Activated CD8-positive, alpha-beta memory T cell treated with anti-CD3 and anti-CD28 coated beads, Interleukin-2, amount 50 U/mL, for 4 hours (primary cell): ENCODE data around the gene MLX.
"Not testable (repeated sequence)": the region's sequence is repeated elsewhere in the genome, so short reads cannot be mapped to it uniquely, and the experiment has no call there.

Source experiments
- DNase-seq: peaks from one replicate; pipeline ENCODE4 v3.0.0-alpha.2; 2020

Gene MLX

DNA sequence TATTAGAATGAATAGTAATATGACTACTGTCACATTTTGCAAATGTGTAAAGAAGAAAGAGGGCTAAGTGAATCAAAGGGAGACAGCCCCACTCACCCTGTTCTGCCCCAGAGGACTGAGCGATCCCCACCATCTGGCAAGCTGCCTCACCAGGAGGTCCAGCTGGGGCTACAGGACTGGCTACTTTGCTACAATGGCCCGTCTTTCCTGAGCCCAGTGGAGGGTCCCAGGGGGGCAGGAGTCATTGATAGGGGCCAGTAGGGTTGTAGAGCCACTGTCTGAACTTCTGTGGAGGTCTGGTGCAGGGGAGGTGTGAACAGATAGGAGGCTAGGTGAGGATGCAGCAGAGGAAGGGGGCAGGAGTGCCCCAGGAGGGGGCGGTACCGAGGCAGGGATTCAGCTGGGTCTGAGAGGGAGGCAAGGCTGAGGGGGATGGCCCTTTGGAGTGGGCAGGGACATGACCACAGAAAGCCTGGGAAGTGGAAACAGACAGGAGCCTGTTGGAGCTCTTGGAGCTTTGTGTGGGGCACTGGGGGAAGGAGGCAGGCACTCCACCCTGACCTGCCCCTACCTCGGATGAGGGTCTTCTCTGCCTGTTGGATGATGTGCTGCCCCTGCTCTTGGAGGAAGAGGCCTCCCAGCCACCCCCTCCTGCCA lies 10.8 kb upstream of the MLX start:
- not testable (repeated sequence) for DNase-seq

DNA sequence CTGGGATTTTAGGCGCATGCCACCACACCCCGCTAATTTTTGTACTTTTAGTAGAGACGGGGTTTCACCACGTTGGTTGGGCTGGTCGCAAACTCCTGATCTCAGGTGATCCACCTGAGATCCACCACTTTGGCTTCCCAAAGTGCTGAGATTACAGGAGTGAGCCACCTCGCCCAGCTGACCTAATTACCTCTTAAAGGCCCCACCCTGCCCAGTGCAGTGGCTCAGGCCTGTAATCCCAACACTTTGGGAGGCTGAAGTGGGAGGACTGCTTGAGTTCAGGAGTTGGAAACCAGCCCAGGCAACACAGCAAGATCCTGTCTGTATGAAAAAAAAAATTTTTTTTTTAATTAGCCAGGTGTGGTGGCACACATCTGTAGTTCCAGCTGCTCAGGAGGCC lies 7.8 kb upstream of the MLX start:
- no peak for DNase-seq

DNA sequence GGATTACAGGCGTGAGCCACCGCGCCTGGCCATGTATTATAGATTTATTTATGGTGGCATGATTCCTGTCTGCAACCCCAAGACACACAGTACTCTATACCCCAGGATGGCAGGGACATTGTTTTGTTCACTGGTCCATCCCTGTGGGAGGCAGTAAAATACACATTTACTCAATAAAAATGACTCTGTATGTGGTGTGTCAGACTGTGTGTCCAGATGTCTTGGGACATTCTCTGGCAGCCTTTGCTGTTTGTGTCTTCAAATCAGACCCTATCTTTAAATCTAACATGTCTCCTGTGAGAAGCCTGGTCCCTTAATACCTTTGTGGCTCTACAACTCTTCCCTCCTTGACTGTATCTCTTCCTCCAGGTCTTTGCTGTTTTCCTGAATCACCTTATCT lies 6.7 kb upstream of the MLX start:
- DNase-seq = no peak

DNA sequence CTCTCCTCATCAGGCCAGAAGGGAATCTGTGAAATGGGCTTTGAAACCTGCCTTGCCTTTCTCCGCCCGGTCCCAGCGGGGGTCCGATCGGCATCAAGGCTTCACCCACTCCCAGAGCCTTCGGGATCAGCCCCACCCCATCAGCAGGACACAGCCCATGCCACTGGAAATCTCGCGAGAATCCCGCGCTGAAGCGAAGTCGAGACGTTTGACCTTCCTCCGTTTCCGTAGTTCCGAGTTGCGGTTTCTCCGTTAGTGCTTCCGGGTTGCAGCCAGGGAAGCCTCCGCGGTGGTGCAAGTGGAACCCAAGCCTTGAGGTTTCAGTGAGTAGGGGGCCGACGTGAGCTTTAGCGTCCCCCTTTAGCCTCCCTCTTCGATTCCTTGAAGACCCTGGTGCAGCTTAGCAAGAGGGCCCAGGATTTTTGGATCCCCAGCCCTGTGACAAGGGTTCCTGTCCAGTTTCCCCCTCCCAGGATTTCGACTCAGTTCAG lies 5.0 kb upstream of the MLX start, which contains the start of gene COASY:
Gene COASY, plus strand, starts transcription at position 252 of the 491 bp plus-strand sequence. CDS start 475 bp downstream, outside the sequence.
- DNase-seq = peak; percentile 90

DNA sequence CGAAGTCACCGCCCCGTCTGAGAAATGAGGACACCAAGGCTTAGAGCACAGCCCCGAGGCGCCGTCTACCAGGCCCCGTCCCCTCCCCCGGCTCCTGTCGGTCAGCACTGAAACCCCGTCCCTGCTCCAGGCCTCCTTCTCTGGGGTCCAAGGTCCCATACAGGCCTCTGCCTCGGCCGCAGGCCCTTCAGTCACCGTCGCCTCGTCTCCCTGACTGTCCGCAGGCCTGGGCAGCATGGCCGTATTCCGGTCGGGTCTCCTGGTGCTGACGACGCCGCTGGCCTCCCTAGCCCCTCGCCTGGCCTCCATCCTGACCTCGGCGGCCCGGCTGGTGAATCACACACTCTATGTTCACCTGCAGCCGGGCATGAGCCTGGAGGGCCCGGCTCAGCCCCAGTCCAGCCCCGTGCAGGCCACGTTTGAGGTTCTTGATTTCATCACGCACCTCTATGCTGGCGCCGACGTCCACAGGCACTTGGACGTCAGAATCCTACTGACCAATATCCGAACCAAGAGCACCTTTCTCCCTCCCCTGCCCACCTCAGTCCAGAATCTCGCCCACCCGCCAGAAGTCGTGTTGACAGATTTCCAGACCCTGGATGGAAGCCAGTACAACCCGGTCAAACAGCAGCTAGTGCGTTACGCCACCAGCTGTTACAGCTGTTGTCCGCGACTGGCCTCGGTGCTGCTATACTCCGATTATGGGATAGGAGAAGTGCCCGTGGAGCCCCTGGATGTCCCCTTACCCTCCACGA lies 4.3 kb upstream of the MLX start:
- DNase-seq = no peak

DNA sequence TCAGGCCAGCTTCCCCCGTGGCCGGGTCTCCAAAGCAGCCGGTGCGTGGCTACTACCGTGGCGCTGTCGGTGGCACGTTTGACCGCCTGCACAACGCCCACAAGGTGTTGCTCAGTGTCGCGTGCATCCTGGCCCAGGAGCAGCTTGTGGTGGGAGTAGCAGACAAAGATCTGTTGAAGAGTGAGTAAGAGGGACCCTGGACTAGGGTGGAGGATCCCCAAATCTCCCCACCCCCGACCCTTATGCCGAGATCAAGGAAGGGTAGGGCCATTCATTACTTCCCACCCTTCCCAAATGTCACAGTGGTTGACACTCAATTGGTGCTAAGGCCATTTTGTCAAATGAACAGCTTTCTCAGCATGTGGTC lies 3.8 kb upstream of the MLX start:
- no peak for DNase-seq

DNA sequence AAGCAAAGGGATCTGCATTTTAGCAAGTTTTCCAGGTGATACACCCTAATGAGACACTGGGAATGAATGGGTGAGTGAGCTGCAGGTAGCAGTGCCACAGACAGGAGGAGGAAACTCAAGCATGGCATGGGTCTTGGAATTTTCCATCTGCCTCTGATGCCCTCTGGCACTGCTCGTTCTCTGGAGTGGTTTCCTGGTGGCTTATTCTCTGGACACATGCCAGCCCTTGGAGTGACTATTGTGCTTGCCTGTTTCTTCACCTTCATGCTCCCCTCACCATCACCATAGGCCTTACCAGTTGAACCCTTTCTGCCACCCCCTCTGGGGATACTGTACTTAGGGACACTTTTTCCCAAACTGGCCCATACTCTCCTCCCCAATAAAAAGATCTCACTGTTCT lies 3.4 kb upstream of the MLX start:
- DNase-seq = no peak

DNA sequence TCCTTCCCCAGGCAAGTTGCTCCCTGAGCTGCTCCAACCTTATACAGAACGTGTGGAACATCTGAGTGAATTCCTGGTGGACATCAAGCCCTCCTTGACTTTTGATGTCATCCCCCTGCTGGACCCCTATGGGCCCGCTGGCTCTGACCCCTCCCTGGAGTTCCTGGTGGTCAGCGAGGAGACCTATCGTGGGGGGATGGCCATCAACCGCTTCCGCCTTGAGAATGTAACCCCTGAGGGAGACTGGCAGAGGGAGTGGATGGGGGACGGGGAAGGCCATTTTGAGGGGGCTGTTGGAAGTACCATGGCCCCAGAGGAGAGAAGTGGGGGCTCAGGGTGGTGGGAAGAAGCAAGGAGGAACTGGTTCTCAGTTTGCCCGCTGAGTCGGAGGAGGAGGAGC lies 3.0 kb upstream of the MLX start:
- no peak for DNase-seq

DNA sequence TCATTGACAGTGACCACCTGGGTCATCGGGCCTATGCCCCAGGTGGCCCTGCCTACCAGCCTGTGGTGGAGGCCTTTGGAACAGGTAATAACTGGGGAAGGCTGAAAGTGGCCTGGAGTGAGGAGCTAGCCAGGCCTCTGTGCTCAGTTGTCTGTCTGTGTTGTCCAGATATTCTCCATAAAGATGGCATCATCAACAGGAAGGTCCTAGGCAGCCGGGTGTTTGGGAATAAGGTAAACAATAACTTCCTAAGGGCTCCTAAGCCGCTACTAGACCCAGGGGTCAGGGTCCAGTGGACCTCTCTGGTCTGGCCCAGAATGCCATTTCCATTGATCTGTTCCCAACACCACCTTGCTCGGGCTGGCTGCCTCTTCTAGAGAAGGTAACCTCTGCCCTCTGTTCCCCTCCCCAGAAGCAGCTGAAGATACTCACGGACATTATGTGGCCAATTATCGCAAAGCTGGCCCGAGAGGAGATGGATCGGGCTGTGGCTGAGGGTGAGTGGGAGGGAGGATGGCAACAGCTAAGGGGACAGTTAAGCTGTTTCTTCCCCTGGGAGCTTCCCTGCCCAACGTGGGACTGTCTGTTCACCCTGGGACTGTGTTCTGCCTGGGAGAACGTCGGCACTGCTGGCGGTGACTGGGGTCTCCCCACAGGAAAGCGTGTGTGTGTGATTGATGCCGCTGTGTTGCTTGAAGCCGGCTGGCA lies 1.9 kb upstream of the MLX start:
- no peak for DNase-seq

DNA sequence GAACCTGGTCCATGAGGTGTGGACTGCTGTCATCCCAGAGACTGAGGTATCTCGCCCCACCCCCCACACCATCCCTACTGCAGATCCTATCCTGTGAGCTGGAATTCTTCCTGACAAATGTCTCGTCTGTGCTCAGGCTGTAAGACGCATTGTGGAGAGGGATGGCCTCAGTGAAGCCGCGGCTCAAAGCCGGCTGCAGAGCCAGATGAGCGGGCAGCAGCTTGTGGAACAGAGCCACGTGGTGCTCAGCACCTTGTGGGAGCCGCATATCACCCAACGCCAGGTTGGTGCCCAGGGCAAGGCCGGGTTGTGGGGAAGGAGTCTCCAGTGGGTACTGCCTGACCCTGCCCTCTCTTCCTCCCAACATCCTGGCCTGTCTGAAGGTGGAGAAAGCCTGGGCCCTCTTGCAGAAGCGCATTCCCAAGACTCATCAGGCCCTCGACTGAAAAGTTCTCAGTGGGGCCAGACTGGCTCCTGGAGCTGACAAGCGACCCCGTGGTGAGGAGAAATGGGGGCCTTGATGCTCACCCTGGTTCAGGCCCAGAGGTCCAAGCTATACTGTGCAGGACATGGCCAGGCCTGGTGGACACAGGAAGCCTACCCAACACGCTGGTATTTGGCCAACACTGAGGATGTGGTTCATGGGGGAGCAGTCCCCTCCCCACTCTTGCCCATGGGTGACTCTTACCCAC lies 1.2 kb upstream of the MLX start:
- DNase-seq = no peak

DNA sequence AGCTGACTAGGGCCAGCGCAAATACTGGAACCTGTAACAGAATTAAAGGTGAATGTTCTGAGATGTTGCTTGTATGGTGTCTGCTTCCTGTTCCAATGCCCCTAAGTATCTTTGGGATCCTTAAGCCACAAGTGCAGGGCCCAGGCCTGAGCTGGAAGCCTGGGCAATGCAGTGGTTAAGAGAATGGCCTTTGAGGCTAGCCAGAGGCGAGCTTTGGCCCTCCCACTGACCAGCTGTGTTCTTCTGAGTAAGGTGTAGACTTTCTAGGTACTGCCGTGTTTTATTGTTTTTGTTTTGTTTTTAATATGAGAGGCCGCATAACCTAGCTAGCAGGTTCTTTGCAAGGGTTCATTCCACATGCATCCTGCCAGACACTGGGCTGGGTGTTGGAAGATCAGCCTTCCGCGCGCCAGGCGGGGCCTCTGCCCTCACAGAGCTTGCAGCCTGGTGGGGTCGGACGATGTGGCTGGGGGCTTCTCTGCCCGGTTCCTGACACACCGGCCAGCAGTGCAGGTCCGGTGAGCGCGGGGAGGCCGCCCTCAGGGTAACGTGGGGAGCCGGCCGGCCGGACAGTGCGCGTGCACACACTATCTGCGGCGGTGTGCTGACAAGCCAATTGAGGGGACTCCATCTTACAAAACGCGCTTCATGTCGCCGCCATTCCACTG lies 551 bp upstream of the MLX start:
- no peak for DNase-seq

DNA sequence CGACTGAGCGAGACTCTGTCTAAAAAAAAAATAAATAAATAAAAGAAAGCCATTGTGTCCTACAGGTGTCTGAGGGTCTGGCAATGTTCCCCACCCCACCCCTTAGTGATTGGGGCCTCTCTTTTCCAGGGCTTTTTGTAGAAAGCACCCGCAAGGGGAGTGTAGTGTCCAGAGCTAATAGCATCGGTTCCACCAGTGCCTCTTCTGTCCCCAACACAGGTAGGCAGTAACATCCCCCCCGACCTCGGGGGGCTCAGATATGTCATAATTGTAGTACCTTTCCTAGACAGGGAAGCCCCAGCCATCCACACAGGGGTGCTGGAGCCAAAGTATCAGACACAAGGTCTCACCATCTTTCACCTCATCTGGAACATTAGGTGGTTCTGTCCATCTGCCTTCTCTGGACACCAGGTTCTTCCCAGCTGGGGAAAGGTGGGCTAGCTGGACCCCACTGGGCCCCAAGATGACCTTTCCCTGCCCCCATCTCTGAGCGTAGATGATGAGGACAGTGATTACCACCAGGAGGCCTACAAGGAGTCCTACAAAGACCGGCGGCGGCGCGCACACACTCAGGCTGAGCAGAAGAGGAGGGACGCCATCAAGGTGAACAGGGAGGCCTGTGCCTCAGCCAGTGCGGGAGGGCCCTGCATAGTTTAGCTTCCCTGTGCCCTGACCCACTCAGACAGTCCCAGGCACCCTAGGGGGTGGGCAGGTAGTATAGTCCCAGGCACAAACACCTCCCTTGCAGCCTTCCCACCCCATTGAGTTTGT lies 1.6 kb downstream of the MLX start:
- no peak for DNase-seq

DNA sequence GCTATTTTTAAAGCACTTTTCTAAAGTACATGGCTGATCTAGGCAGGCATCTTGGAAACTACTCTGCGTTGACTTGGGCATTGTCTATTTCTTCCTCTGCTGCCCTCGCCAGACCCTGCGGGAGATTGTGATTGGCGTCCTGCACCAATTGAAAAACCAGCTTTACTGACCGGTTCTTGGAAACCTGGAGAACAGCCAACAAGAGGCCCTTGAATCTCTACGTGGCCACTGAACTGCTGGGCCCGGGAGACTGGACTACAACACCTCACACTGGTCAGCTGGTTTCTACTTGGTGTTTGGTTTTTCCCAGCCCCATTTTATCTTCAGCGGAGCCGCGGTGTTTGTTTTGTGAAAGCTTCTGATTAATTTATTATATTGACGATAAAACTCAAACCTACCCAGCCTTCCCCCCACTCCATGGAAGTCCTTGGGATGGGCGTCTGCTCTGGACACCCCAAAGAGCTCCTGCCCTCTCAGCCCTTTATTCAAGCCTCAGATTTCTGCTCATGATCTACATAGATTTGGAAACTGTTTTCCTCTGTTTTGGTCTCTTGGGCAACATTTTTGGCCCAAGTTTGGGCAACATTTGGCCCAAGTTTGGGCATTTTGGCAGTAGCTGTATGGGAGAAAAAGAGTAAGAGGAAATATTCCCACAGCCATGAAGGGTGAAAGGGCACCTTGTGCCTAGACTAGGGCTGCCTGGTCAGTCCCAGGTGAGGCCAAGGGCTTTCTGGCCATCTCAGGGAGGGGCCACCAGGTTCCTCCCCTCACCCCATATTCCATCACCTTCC lies 4.7 kb downstream of the MLX start:
- no peak for DNase-seq

DNA sequence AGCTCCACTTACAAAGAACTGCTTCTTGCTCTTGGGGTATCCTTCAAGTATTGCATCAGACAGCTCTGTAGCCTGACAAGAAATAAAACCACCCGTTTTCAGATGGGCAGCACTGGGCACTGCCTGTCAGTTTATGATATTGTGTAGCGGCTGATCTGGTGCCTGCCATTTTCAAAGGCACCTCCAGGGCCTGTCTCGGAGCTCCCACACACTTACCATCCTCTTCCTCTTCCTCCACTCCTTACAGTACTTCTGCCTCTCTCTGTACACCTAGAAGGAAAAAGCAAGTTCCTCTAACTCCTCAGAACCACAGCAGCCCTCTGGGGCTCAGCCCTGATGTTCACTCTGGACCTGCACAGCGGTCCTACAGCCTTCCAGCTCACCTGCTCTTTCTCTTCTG lies 6.2 kb downstream of the MLX start:
- DNase-seq = no peak

DNA sequence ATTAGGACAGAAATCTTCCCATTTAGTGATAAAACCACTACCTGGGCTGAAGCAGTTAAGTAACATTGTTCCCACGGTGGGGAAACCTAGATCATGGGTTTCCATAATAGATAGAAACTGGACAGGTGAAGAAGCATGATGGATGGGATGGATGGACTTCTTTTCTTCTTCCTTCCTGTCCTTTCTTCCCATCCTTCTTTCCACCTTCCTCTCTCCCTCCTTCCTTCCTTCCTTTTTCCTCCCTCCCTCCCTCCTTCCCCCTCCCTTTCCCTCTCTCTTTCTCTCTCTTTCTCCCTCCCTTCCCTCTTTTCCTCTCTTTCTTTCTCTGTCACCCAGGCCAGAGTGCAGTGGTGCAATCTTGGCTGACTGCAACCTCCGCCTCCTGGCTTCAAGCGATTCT lies 7.6 kb downstream of the MLX start:
- no peak for DNase-seq

DNA sequence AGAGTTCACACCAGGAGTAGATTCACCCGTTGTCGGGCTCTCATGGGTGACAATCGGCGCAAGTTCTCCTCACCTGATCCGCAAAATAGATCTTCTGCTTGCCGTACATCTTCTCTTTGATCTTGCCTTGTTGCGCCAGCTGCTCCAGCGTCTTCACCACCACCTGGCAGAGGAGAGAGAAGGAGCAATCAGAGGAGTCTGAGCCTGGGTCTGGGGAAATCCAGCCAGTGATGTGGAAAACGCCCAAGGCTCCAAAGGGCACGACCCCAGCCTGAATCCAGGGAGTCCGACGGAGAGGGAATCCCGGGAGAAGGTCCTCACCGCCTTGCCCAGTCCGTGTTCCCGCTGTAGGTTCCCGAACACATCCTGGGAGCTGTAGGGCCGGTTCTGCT lies 10.2 kb downstream of the MLX start:
- no peak for DNase-seq

DNA sequence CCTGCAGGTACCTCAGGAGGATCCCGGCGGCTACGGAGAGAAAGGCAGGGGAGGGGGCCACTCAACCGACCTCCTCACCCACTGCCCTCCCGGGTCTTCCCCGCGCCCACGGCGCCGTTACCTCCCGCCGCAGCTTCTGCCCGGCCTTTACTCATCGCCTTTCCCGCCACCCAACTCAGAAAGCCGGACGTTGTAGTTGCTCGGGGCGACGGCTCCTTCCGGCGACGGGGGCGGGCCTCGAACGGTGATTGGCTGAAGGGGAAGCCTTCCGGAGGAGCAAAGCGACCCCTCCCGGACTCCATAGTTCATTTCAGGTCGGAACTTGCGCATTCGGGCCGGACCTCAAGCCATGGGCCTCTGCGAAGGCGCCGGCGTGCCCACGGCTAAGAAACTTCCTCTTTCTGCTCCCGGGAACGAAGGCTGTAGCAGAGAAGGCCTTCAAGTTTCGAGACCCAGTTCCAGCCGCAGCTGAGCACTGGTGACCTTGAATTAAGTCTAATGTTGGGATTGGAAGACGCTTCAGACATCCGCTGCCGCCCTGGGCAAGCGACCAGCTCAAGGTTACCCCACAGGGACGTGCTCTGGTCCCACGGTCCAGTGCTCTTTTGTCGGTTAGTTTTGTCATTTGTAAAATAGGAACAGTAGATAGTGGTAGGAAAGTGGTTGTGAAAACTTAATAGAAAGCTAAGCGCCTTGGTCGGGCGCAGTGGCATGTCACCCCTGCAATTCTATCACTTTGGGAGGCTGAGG lies 10.8 kb downstream of the MLX start, which contains the start of gene PSMC3IP:
Gene PSMC3IP, minus strand, starts transcription at position 198 of the 750 bp plus-strand sequence. Its CDS starts 43 bp downstream, at position 155.
- peak; percentile 91 for DNase-seq

DNA sequence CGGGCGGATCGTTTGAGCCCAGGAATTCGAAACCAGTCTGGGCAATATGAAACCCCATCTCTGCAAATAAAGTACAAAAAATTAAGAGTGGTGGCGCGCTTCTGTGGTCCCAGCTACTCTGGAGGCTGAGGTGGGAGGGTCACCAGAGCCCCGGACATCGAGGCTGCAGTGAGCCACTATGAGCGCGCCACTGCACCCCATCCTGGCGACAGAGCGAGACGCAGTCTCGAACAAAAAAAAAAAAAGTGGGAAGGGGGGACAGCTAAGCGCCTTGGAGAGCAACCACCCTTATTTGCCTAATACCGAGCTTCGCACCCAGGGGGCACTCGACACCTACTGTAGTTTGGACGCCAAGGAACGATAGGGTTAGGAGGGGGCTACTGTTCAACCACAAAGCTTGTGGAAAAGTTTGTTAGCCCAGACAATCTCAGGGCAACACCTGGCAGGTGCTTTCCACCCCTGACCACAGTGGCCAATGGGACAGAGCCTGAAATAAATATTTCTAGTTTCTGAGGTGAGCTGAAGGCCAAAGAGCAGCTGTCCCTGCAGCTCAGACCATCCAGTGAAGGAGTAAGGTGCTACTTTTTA lies 11.5 kb downstream of the MLX start:
- DNase-seq = peak; percentile 71

DNA sequence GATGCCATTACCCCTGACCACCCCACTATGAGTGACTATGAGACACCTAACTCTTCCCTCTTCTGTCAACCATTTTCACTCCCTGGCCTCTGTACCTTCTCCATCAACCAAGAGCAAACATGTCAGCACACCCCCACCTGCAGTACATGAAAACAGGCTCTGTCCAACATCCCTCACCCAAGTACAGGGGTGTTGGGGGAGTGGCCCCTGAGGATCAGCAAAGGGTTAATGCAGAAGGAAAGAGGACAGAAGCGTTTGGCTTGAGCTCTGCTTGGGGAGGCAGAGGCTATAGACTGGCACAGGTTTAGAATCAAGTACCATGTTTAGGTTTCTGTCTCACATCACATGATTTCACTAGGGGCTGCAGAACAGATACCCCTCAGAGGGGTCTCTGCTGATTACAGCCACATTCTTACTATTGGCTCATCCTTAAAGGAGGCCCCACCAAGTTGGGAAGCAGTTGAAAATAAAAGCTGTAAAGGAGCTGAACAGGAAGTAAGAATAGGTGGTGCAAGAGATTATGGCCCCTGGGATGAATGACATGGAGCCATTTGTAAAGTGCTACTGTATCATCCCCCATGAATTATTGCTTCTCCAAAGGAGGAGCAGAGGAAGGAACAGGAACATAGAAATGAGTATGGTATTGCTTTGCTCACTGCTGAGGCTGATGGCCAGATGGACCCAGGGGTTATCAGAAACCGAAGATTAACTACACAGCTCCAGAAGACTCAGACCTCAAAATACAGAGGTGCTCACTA lies 13.1 kb downstream of the MLX start:
- DNase-seq = no peak
